Measurements from ENCODE around the gene SDC1.

SDC1 gene

DNA sequence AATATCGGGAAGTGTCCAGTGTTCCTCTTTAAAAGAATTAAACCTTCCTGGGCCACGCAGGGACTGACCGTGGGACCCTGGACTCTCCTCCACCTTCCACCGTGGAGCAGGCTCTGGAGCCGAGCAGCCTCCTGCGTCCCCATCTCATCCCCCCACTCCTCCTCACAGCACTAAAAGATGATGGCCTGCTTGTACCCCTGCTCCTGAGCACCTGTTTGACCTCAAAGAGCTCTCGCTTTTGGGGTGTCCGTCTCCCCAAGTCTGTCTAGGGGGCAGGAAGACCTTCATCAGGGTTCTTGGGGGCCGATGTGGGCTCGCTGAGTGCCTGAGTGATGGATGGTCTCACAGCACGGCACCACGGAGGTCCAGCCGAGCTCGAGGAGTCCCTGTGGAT, 1.2 kb upstream of the SDC1 start:
- CTCF ChIA-PET: interaction anchor here (0.9 to 2.1 kb wide), 4 partner anchors 87 to 128 kb away, joined by 4 to 19 read pairs (median 5); no protein-coding TSS in a partner anchor

GRCh38 chr2:20225294-20226151, 593 bp upstream of the SDC1 start:
- DNase-seq (ENCODE audit: extremely low spot score): peak; percentile 62
- POLR2A ChIA-PET: interaction anchor here (0.8 to 1.2 kb wide), 8 partner anchors 12 to 225 kb away, joined by 3 to 7 read pairs (median 3); no protein-coding TSS in a partner anchor
- CTCF ChIA-PET: interaction anchor here (0.5 to 2.1 kb wide), 14 partner anchors 9 to 134 kb away, joined by 3 to 19 read pairs (median 3); no protein-coding TSS in a partner anchor
- TF ChIP-seq FOXM1 (IDR thresholded peaks at IDR 0.05; ENCODE audit: borderline replicate concordance): no peak
- no peak for TF ChIP-seq ARNT (IDR thresholded peaks at IDR 0.05)
- TF ChIP-seq ZNF384 (IDR thresholded peaks at IDR 0.05): no peak
- TF ChIP-seq TARDBP (IDR thresholded peaks at IDR 0.05): no peak
- no peak for TF ChIP-seq LEF1 (IDR thresholded peaks at IDR 0.05; ENCODE audit: borderline replicate concordance)
- no peak for TF ChIP-seq FOXK2 (IDR thresholded peaks at IDR 0.05)
- no peak for TF ChIP-seq SP1 (IDR thresholded peaks at IDR 0.05)
- no peak for TF ChIP-seq FOXA1 (IDR thresholded peaks at IDR 0.05)
- TF ChIP-seq NFRKB (IDR thresholded peaks at IDR 0.05): no peak
- TF ChIP-seq L3MBTL2 (conservative IDR thresholded peaks at IDR 0.05): no peak
- TF ChIP-seq CTBP1 (IDR thresholded peaks at IDR 0.05; ENCODE audit: borderline replicate concordance): no peak
- TF ChIP-seq HDGF (IDR thresholded peaks at IDR 0.05; ENCODE audit: borderline replicate concordance): no peak
- TF ChIP-seq PKNOX1 (IDR thresholded peaks at IDR 0.05): no peak
- no peak for TF ChIP-seq BHLHE40 (IDR thresholded peaks at IDR 0.05; ENCODE audit: borderline replicate concordance)
- TF ChIP-seq SUZ12 (IDR thresholded peaks at IDR 0.05): no peak

More for the DNA sequence above, 1.2 kb upstream of the SDC1 start:
- DNase-seq (ENCODE audit: extremely low spot score): no peak
- TF ChIP-seq PKNOX1 (IDR thresholded peaks at IDR 0.05): no peak
- TF ChIP-seq FOXK2 (IDR thresholded peaks at IDR 0.05): no peak
- no peak for TF ChIP-seq TARDBP (IDR thresholded peaks at IDR 0.05)
- no peak for TF ChIP-seq FOXA1 (IDR thresholded peaks at IDR 0.05)
- no peak for TF ChIP-seq NFRKB (IDR thresholded peaks at IDR 0.05)
- TF ChIP-seq BHLHE40 (IDR thresholded peaks at IDR 0.05; ENCODE audit: borderline replicate concordance): no peak
- no peak for TF ChIP-seq SUZ12 (IDR thresholded peaks at IDR 0.05)
- no peak for TF ChIP-seq ELF4 (IDR thresholded peaks at IDR 0.05)
- TF ChIP-seq CTBP1 (IDR thresholded peaks at IDR 0.05; ENCODE audit: borderline replicate concordance): no peak
- TF ChIP-seq HDGF (IDR thresholded peaks at IDR 0.05; ENCODE audit: borderline replicate concordance): no peak
- TF ChIP-seq LEF1 (IDR thresholded peaks at IDR 0.05; ENCODE audit: borderline replicate concordance): no peak
- TF ChIP-seq ARNT (IDR thresholded peaks at IDR 0.05): no peak
- TF ChIP-seq FOXM1 (IDR thresholded peaks at IDR 0.05; ENCODE audit: borderline replicate concordance): no peak
- no peak for TF ChIP-seq L3MBTL2 (conservative IDR thresholded peaks at IDR 0.05)
- TF ChIP-seq SP1 (IDR thresholded peaks at IDR 0.05): no peak
- TF ChIP-seq ZNF384 (IDR thresholded peaks at IDR 0.05): no peak
- POLR2A ChIA-PET: no interaction called here

- TF ChIP-seq L3MBTL2 (conservative IDR thresholded peaks at IDR 0.05) (0 out of 2 replicates have a peak, but pooled peaks have one; percentile 8), LEF1 (IDR thresholded peaks at IDR 0.05; ENCODE audit: borderline replicate concordance) (no peak)
- CTCF ChIA-PET: interaction anchor here (0.5 to 2.1 kb wide), 4 partner anchors 27 to 120 kb away, joined by 3 to 19 read pairs (median 3); no protein-coding TSS in a partner anchor
- POLR2A ChIA-PET: interaction anchor here (0.7 to 2.2 kb wide), 7 partner anchors 9 to 88 kb away, joined by 3 to 13 read pairs (median 3); no protein-coding TSS in a partner anchor
- DNase-seq (ENCODE audit: extremely low spot score): peak; percentile 41
Measured at GRCh38 chr2:20224164-20224715, 690 bp downstream of the SDC1 start.

DNA sequence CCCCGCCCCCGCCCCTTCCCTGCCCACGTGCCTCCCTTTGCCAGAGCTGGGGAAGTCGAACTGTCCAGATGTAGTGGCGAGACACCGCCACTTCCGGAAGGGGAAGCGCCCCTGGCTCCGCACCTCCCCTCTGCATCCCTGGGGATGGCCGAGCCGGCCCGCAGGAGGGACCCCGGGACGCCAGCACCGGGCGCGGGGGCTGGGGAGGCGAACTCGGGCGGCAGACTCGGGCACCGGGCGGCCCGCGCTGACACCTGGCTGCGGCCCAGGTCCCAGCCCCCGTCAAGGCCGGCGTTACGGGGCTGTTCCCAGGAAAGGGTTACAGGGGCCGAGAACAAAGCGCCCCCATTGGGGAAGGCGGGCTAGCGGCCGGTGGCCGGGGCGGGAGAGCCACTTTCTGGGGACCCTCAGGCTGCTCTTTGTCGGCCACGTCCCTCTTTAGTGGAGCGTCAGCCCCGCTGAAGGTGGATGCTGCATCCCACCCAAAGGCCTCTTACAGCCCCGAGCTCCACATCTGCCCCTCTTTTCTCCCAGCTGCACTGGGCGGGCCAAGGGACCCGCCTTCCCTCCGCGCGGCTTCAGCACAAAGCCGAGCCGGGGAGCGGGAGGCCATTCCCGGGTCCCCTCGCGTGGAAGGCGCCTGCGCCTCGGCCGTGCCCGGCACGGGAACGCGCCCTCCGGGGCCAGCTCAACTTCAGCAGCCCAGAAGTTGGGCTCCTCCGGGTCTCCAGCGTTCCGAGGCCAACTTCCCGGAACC, 1.3 kb downstream of the SDC1 start:
- DNase-seq (ENCODE audit: extremely low spot score): peak; percentile 49
- ChIA-PET POLR2A (interaction anchor here (0.7 to 2.2 kb wide), 6 partner anchors 9 to 88 kb away, joined by 3 to 13 read pairs (median 4); no protein-coding TSS in a partner anchor), CTCF (no interaction called here)
- no peak for TF ChIP-seq FOXK2 (IDR thresholded peaks at IDR 0.05)
- peak; percentile 18; the same call in 1 of the 2 replicates for TF ChIP-seq L3MBTL2 (conservative IDR thresholded peaks at IDR 0.05)

DNA sequence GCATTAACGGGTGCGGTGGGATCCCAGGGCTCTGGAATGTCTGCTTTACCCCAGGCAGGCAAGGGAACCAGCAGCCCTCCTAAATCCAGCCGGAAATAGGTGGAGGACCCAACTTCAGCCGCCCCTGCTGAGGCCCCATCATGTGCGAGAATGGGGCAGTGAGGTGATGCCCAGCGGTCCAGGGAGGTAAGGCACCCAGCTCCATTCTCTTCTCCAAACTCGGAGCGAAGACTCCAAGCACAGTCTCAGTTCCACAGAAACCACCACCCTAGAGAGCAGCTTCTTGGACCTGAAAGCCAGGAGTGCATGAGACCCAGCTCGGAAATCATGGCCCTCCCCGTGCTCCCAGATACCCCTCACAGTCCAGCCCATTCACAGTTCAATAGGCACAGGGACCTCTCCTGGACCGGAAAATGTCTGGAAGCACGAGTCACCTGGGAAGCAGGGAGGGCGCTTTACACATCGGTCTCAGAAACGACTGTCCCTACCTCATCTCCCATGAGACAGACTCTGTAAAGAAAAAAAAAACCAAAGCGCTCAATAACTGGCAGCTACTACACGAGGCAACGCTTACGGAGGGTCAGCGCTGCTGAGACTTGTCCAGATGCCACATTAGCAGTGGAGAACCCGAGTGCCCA, 2.0 kb downstream of the SDC1 start:
- CTCF ChIA-PET: no interaction called here
- TF ChIP-seq FOXM1 (IDR thresholded peaks at IDR 0.05; ENCODE audit: borderline replicate concordance) (no peak), HDGF (IDR thresholded peaks at IDR 0.05; ENCODE audit: borderline replicate concordance) (no peak), FOXA1 (IDR thresholded peaks at IDR 0.05) (no peak), SUZ12 (IDR thresholded peaks at IDR 0.05) (no peak), PKNOX1 (IDR thresholded peaks at IDR 0.05) (no peak), FOXK2 (IDR thresholded peaks at IDR 0.05) (no peak)
- POLR2A ChIA-PET: interaction anchor here (1.8 to 2.2 kb wide), 3 partner anchors 9 to 87 kb away, joined by 5 to 13 read pairs (median 6); no protein-coding TSS in a partner anchor
- no peak for DNase-seq (ENCODE audit: extremely low spot score)

Measured in HEK293T (cell line).